Measurements from ENCODE around the gene GM2A. TPM values are rescaled to one million over a fixed set of nuclear protein-coding genes. Genes with fewer than 3 reads are reported as not detected.
"Not testable (repeated sequence)": the region's sequence is repeated elsewhere in the genome, so short reads cannot be mapped to it uniquely, and the experiment has no call there.

GM2A gene
- polyA plus RNA-seq, 4 donors: 4.0 to 22.5 (median 12.1) TPM

GRCh38 chr5:151231359-151231758 lies 21.6 kb upstream of the GM2A start:
- Histone ChIP-seq H3K27me3 (ENCODE audit: control insufficient read depth in 3 of 3, insufficient read depth in 3 of 3, low read length in 3 of 3) (peaks cover 0 to 2% (median 0%) of the 10 kb centered on the region in 3 donors), H3K9me3 (ENCODE audit: control insufficient read depth in 2 of 2, insufficient read depth in 1 of 2, low read depth in 1 of 2, low read length in 1 of 2) (no peaks in the 10 kb centered on the region), H3K36me3 (ENCODE audit: control insufficient read depth in 3 of 3, insufficient read depth in 2 of 3, low read depth in 1 of 3, low read length in 3 of 3) (no peaks in the 10 kb centered on the region), H3K4me3 (ENCODE audit: low read depth in 1 of 3, low read length in 3 of 3) (no peak overlapping the region), H3K4me1 (ENCODE audit: control insufficient read depth in 3 of 3, insufficient read depth in 2 of 3, low read depth in 1 of 3, low read length in 2 of 3) (peaks cover 0 to 10% (median 0%) of the 10 kb centered on the region in 3 donors), H3K27ac (ENCODE audit: low read depth in 1 of 3, low read length in 2 of 3) (no peak overlapping the region)
- no peak for FAIRE-seq
- no peak for DNase-seq

- Histone ChIP-seq H3K9me3 (ENCODE audit: control insufficient read depth in 2 of 2, insufficient read depth in 1 of 2, low read depth in 1 of 2, low read length in 1 of 2) (no peaks in the 10 kb centered on the region), H3K4me1 (ENCODE audit: control insufficient read depth in 3 of 3, insufficient read depth in 2 of 3, low read depth in 1 of 3, low read length in 2 of 3) (peaks cover 0 to 13% (median 0%) of the 10 kb centered on the region in 3 donors), H3K27me3 (ENCODE audit: control insufficient read depth in 3 of 3, insufficient read depth in 3 of 3, low read length in 3 of 3) (peaks cover 0 to 9% (median 0%) of the 10 kb centered on the region in 3 donors), H3K36me3 (ENCODE audit: control insufficient read depth in 3 of 3, insufficient read depth in 2 of 3, low read depth in 1 of 3, low read length in 3 of 3) (no peaks in the 10 kb centered on the region), H3K27ac (ENCODE audit: low read depth in 1 of 3, low read length in 2 of 3) (peak overlapping the region in 1 of 3 donors; percentile 58), H3K4me3 (ENCODE audit: low read depth in 1 of 3, low read length in 3 of 3) (no peak overlapping the region)
- DNase-seq (no peak), FAIRE-seq (no peak)
- 87 to 90% (median 87%) methylated on average over 8 of the region's 8 CpGs for WGBS, 3 donors
These were observed 19.3 kb upstream of the GM2A start for GRCh38 chr5:151233616-151234085.

GRCh38 chr5:151234476-151235238 lies 18.3 kb upstream of the GM2A start:
- peaks cover 0 to 9% (median 0%) of the 10 kb centered on the region in 3 donors for H3K27me3 ChIP-seq (ENCODE audit: control insufficient read depth in 3 of 3, insufficient read depth in 3 of 3, low read length in 3 of 3)
- no peaks in the 10 kb centered on the region for H3K36me3 ChIP-seq (ENCODE audit: control insufficient read depth in 3 of 3, insufficient read depth in 2 of 3, low read depth in 1 of 3, low read length in 3 of 3)
- WGBS, 3 donors: 36 to 49% (median 48%) methylated on average over 17 of the region's 17 CpGs
- peaks cover 0 to 13% (median 0%) of the 10 kb centered on the region in 3 donors for H3K4me1 ChIP-seq (ENCODE audit: control insufficient read depth in 3 of 3, insufficient read depth in 2 of 3, low read depth in 1 of 3, low read length in 2 of 3)
- no peak overlapping the region for H3K4me3 ChIP-seq (ENCODE audit: low read depth in 1 of 3, low read length in 3 of 3)
- DNase-seq (peak in 1 of 2 donors; percentile 79), FAIRE-seq (no peak)
- H3K9me3 ChIP-seq (ENCODE audit: control insufficient read depth in 2 of 2, insufficient read depth in 1 of 2, low read depth in 1 of 2, low read length in 1 of 2): no peaks in the 10 kb centered on the region
- peak overlapping the region in 1 of 3 donors; percentile 83 for H3K27ac ChIP-seq (ENCODE audit: low read depth in 1 of 3, low read length in 2 of 3)

GRCh38 chr5:151235239-151235571 lies 17.8 kb upstream of the GM2A start:
- peaks cover 0 to 13% (median 0%) of the 10 kb centered on the region in 3 donors for H3K4me1 ChIP-seq (ENCODE audit: control insufficient read depth in 3 of 3, insufficient read depth in 2 of 3, low read depth in 1 of 3, low read length in 2 of 3)
- not testable (repeated sequence) for H3K4me3 ChIP-seq (ENCODE audit: low read depth in 1 of 3, low read length in 3 of 3); H3K36me3 ChIP-seq (ENCODE audit: control insufficient read depth in 3 of 3, insufficient read depth in 2 of 3, low read depth in 1 of 3, low read length in 3 of 3); DNase-seq; H3K9me3 ChIP-seq (ENCODE audit: control insufficient read depth in 2 of 2, insufficient read depth in 1 of 2, low read depth in 1 of 2, low read length in 1 of 2); FAIRE-seq; H3K27me3 ChIP-seq (ENCODE audit: control insufficient read depth in 3 of 3, insufficient read depth in 3 of 3, low read length in 3 of 3)
- peak overlapping the region in 1 of 3 donors; percentile 83 for H3K27ac ChIP-seq (ENCODE audit: low read depth in 1 of 3, low read length in 2 of 3)
- WGBS, 3 donors: 95 to 98% (median 96%) methylated on average over 6 of the region's 6 CpGs

GRCh38 chr5:151236888-151237287 lies 16.1 kb upstream of the GM2A start:
- Histone ChIP-seq H3K9me3 (ENCODE audit: control insufficient read depth in 2 of 2, insufficient read depth in 1 of 2, low read depth in 1 of 2, low read length in 1 of 2) (no peaks in the 10 kb centered on the region), H3K27ac (ENCODE audit: low read depth in 1 of 3, low read length in 2 of 3) (no peak overlapping the region), H3K36me3 (ENCODE audit: control insufficient read depth in 3 of 3, insufficient read depth in 2 of 3, low read depth in 1 of 3, low read length in 3 of 3) (no peaks in the 10 kb centered on the region), H3K4me3 (ENCODE audit: low read depth in 1 of 3, low read length in 3 of 3) (no peak overlapping the region), H3K4me1 (ENCODE audit: control insufficient read depth in 3 of 3, insufficient read depth in 2 of 3, low read depth in 1 of 3, low read length in 2 of 3) (peaks cover 0 to 13% (median 0%) of the 10 kb centered on the region in 3 donors), H3K27me3 (ENCODE audit: control insufficient read depth in 3 of 3, insufficient read depth in 3 of 3, low read length in 3 of 3) (peaks cover 0 to 9% (median 0%) of the 10 kb centered on the region in 3 donors)
- 87 to 96% (median 93%) methylated on average over 1 of the region's 1 CpG for WGBS, 3 donors
- DNase-seq (no peak), FAIRE-seq (no peak)

GRCh38 chr5:151237685-151238084 lies 15.3 kb upstream of the GM2A start:
- no peak overlapping the region for H3K27ac ChIP-seq (ENCODE audit: low read depth in 1 of 3, low read length in 2 of 3)
- H3K9me3 ChIP-seq (ENCODE audit: control insufficient read depth in 2 of 2, insufficient read depth in 1 of 2, low read depth in 1 of 2, low read length in 1 of 2): no peaks in the 10 kb centered on the region
- 85 to 91% (median 90%) methylated on average over 7 of the region's 7 CpGs for WGBS, 3 donors
- H3K4me1 ChIP-seq (ENCODE audit: control insufficient read depth in 3 of 3, insufficient read depth in 2 of 3, low read depth in 1 of 3, low read length in 2 of 3): peaks cover 0 to 13% (median 0%) of the 10 kb centered on the region in 3 donors
- H3K4me3 ChIP-seq (ENCODE audit: low read depth in 1 of 3, low read length in 3 of 3): no peak overlapping the region
- no peak for DNase-seq
- FAIRE-seq: no peak
- H3K36me3 ChIP-seq (ENCODE audit: control insufficient read depth in 3 of 3, insufficient read depth in 2 of 3, low read depth in 1 of 3, low read length in 3 of 3): no peaks in the 10 kb centered on the region
- H3K27me3 ChIP-seq (ENCODE audit: control insufficient read depth in 3 of 3, insufficient read depth in 3 of 3, low read length in 3 of 3): peaks cover 0 to 9% (median 0%) of the 10 kb centered on the region in 3 donors

GRCh38 chr5:151238303-151238741 lies 14.7 kb upstream of the GM2A start:
- no peaks in the 10 kb centered on the region for H3K36me3 ChIP-seq (ENCODE audit: control insufficient read depth in 3 of 3, insufficient read depth in 2 of 3, low read depth in 1 of 3, low read length in 3 of 3)
- H3K27ac ChIP-seq (ENCODE audit: low read depth in 1 of 3, low read length in 2 of 3): peak overlapping the region in 1 of 3 donors; percentile 32
- H3K4me3 ChIP-seq (ENCODE audit: low read depth in 1 of 3, low read length in 3 of 3): no peak overlapping the region
- no peaks in the 10 kb centered on the region for H3K9me3 ChIP-seq (ENCODE audit: control insufficient read depth in 2 of 2, insufficient read depth in 1 of 2, low read depth in 1 of 2, low read length in 1 of 2)
- no peak for DNase-seq
- WGBS, 3 donors: 50 to 70% (median 57%) methylated on average over 14 of the region's 14 CpGs
- no peak for FAIRE-seq
- peaks cover 0 to 13% (median 0%) of the 10 kb centered on the region in 3 donors for H3K4me1 ChIP-seq (ENCODE audit: control insufficient read depth in 3 of 3, insufficient read depth in 2 of 3, low read depth in 1 of 3, low read length in 2 of 3)
- H3K27me3 ChIP-seq (ENCODE audit: control insufficient read depth in 3 of 3, insufficient read depth in 3 of 3, low read length in 3 of 3): peaks cover 0 to 9% (median 0%) of the 10 kb centered on the region in 3 donors

GRCh38 chr5:151239237-151239861 lies 13.6 kb upstream of the GM2A start:
- Histone ChIP-seq H3K4me3 (ENCODE audit: low read depth in 1 of 3, low read length in 3 of 3) (no peak overlapping the region), H3K36me3 (ENCODE audit: control insufficient read depth in 3 of 3, insufficient read depth in 2 of 3, low read depth in 1 of 3, low read length in 3 of 3) (no peaks in the 10 kb centered on the region), H3K27me3 (ENCODE audit: control insufficient read depth in 3 of 3, insufficient read depth in 3 of 3, low read length in 3 of 3) (peaks cover 0 to 9% (median 0%) of the 10 kb centered on the region in 3 donors), H3K27ac (ENCODE audit: low read depth in 1 of 3, low read length in 2 of 3) (no peak overlapping the region), H3K4me1 (ENCODE audit: control insufficient read depth in 3 of 3, insufficient read depth in 2 of 3, low read depth in 1 of 3, low read length in 2 of 3) (peaks cover 0 to 11% (median 0%) of the 10 kb centered on the region in 3 donors), H3K9me3 (ENCODE audit: control insufficient read depth in 2 of 2, insufficient read depth in 1 of 2, low read depth in 1 of 2, low read length in 1 of 2) (no peaks in the 10 kb centered on the region)
- 19 to 21% (median 19%) methylated on average over 17 of the region's 17 CpGs for WGBS, 3 donors
- DNase-seq (peak; percentile 65 to 78), FAIRE-seq (no peak)

All from small intestine (tissue), 7 donors.